GM12801 (cell line): ENCODE measurements around the gene NTM.

ENCODE experiments used
- TF ChIP-seq, protein P1 (sequence below): IDR thresholded peaks from one replicate; pipeline ENCODE4 v1.5.1; 2011; ENCODE audit warnings: control low read depth; ENCODE audit not compliant: insufficient read length; ENCODE audit errors: extremely low read depth

NTM gene

DNA sequence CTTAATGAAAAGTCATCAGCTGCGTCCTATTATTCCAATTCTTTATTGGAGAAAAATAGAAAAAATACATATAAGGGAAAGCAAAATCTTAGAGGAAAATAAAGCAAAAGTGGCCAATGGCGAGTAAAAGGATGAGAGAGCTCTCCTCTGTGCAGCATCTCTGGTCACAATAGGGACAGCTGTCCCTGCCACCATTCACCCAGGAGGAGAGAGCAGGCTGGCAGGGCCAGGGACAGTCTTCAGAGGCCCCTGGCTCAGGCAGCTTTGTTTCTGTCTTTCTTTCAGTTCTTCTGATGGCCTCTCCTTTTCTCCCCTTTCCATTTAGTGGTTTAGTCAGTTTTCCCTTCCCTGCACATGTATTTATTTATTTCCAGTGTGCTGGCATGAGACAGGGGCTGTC lies 941.3 kb downstream of the NTM start:
- TF ChIP-seq, protein P1, sequence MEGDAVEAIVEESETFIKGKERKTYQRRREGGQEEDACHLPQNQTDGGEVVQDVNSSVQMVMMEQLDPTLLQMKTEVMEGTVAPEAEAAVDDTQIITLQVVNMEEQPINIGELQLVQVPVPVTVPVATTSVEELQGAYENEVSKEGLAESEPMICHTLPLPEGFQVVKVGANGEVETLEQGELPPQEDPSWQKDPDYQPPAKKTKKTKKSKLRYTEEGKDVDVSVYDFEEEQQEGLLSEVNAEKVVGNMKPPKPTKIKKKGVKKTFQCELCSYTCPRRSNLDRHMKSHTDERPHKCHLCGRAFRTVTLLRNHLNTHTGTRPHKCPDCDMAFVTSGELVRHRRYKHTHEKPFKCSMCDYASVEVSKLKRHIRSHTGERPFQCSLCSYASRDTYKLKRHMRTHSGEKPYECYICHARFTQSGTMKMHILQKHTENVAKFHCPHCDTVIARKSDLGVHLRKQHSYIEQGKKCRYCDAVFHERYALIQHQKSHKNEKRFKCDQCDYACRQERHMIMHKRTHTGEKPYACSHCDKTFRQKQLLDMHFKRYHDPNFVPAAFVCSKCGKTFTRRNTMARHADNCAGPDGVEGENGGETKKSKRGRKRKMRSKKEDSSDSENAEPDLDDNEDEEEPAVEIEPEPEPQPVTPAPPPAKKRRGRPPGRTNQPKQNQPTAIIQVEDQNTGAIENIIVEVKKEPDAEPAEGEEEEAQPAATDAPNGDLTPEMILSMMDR: no peak

DNA sequence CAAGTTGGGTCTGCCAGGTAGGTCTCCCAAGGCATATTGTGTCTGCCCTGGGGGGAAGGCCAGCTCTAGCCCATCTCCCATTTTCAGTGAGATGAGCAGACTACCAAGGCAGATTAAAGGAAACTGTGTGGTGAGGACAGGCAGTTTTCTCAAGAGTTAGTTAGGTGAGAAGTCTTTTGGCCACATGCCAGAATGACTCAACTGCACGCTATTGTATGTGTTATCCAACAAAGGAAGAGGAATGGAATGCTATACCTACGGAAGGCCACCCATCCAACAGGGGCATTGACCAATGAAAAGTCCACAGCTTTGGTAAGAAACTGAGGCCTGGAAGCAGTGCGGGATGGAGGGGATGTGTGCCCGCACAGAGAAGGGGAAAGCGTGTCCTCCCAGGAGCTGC lies 941.7 kb downstream of the NTM start:
- TF ChIP-seq, protein P1: no peak

DNA sequence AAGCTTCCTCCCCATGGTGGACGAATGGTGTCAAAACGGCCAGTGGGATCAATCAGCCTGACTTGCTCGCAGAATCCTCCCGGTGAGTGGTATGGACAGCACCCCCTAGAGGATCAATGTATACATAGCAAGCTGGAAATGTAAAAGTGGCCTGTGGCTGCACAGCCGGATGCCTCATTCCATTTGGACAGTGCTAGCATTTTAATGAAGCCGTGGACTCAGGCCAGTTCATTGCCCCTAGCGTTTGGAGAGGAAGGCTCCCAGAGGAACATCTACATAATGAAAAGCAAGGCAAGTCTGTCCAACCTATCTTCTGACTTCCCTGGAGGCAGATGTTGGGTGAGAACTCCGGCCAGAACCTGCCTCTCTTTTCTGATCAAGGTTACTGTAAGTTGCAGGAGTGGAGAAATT lies 942.3 kb downstream of the NTM start:
- TF ChIP-seq, protein P1: no peak

DNA sequence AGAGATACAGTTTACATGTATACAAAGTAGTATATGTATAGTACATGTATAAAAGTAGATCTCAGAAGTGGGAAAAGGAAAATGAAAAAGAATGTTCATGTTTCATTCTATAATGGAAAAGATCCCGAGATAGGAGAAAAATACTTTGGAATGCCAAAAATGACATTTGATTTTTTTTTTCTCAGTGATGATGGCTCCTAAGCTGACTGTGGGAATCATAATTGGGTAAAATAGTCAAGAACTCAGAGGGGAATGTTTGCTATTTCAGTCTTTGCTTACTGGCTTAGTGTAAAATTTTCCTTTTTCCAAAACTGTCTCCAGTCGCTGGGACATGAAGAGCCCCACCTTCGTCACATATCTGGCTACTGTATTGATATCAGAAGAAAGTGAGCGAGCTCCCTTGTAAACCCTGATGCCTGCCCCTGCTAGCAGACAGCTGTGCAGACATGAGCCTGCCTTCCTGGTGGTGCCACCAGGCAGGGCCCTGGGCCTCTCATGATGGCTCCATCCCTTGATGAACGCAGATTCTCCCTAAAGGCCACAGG lies 944.6 kb downstream of the NTM start:
- TF ChIP-seq, protein P1: no peak

DNA sequence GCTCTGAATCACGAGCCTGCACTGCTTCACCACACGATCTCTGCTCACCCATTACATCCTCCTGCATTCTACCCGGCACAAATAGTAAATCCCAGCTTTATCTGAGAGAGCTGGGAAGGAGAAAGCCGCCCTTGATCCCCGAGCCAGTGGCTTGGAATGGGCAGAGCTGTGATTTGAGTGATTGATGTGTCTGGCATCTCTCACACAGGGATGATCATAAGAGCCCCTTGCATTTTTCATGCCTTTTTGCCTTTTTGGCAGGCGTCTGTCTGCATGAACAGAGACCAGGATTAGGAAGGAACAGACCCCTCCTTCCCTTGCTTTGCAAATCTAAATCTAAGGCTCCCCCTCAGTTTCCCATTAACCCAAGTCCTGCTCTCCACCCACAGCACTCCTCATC lies 945.3 kb downstream of the NTM start:
- TF ChIP-seq, protein P1: no peak

GRCh38 chr11:132318421-132319157 lies 948.2 kb downstream of the NTM start:
- TF ChIP-seq, protein P1: no peak

DNA sequence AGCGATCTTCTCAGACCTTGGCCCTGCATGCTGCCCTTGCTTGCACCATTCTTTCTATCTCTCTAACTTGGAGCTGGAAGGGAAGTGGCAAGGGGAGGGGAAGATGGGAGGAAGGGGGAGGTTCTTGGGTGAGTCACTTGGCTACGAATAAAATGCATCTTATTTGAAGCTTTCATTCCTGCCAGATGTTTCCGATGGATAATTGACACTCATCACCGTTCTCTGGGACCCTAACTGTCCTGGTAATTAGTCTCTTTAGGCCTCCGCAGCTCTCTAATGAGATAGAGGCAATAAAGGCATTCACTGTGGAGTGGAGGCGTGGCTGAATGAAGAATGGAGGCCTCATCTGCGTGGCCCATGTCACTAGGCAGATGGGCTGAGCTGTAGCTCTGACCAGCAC lies 960.1 kb downstream of the NTM start:
- TF ChIP-seq, protein P1: no peak
